Endothelial cell of umbilical vein (primary cell): ENCODE data around the gene LRP3. TPM values are rescaled to one million over a fixed set of nuclear protein-coding genes. Genes with fewer than 3 reads are reported as not detected.

Experiments used
- BruUV-seq: library from RNA; stranded (reverse); fragments of 400-500 nt; replicated peaks from 2 replicates; lab custom pipeline; 2021; lab: Mats Ljungman, UMichigan
- CTCF ChIA-PET: fragments of 300-600, 350-600 bp; sonication (Branson Sonifier 250); formaldehyde crosslinking; loops from one replicate; lab custom pipeline; 2021; ENCODE audit warnings: antibody characterized with exemption, inconsistent platforms; lab: Charles Lee
- POLR2A ChIA-PET: fragments of 300-600, 350-600 bp; sonication (Branson Sonifier 250); formaldehyde crosslinking; loops from one replicate; lab custom pipeline; 2021; ENCODE audit warnings: antibody characterized with exemption, inconsistent platforms; lab: Charles Lee
- DNase-seq: peaks from one replicate; pipeline ENCODE4 v3.0.0-alpha.2; 2011; ENCODE audit warnings: low read depth, low spot score
- FAIRE-seq: peaks from 2 replicates; lab custom pipeline; 2011; peaks lifted over from hg19 to GRCh38; lab: Jason Lieb, UNC
- H2AFZ ChIP-seq: 2 replicates; pipeline ENCODE4 v1.6.0; 2012; ENCODE audit warnings: low read depth, low read length, control low read depth, inconsistent platforms
- H3K27ac ChIP-seq: 2 replicates; pipeline ENCODE4 v1.5.1; 2011; ENCODE audit warnings: low read depth, mild to moderate bottlenecking, control low read depth, low read length, moderate library complexity; ENCODE audit not compliant: insufficient read depth
- H3K27me3 ChIP-seq, 2 experiments: 2 replicates each; pipeline versions ENCODE4 v1.6.0 to v1.6.1; 2011; ENCODE audit warnings: low read length in 2 of 2, mixed read lengths in 1 of 2; ENCODE audit not compliant: control insufficient read depth in 2 of 2, insufficient read depth in 2 of 2
- H3K36me3 ChIP-seq, 2 experiments: 2 replicates in 1 of 2; 3 replicates in 1 of 2; pipeline ENCODE4 v1.5.1; 2011; ENCODE audit warnings: low read length in 2 of 2, mild to moderate bottlenecking in 1 of 2, moderate library complexity in 1 of 2; ENCODE audit not compliant: control insufficient read depth in 2 of 2, insufficient read depth in 2 of 2; ENCODE audit errors: extremely low read depth in 1 of 2
- H3K4me1 ChIP-seq: 3 replicates; pipeline ENCODE4 v1.5.1; 2011; ENCODE audit warnings: mild to moderate bottlenecking, low read length; ENCODE audit not compliant: control insufficient read depth, insufficient read depth; ENCODE audit errors: extremely low read depth
- H3K4me2 ChIP-seq: 2 replicates; pipeline ENCODE4 v1.6.1; 2011; ENCODE audit warnings: low read length, control low read depth, mixed read lengths; ENCODE audit not compliant: insufficient read depth
- H3K4me3 ChIP-seq, 3 experiments: fragments of 200-600 bp in 1 of 3; sonication (generic), shearing (Covaris generic) in 1 of 3; replicated peaks in 1 of 3; 2 replicates each; pipeline ENCODE4 v1.5.1; 2011 to 2016; ENCODE audit warnings: control low read depth in 3 of 3, low read length in 3 of 3, mild to moderate bottlenecking in 2 of 3, inconsistent platforms in 1 of 3, low read depth in 1 of 3, moderate library complexity in 1 of 3; ENCODE audit not compliant: insufficient read depth in 1 of 3
- H3K79me2 ChIP-seq: 2 replicates; pipeline ENCODE4 v1.6.0; 2012; ENCODE audit warnings: low read length, inconsistent platforms; ENCODE audit not compliant: control insufficient read depth, insufficient read depth
- H3K9ac ChIP-seq: replicated peaks from 2 replicates; pipeline ENCODE3; 2011; ENCODE audit warnings: low read length, control low read depth; ENCODE audit not compliant: insufficient read depth; ENCODE audit errors: extremely low read depth
- H3K9me1 ChIP-seq: replicated peaks from 3 replicates; pipeline ENCODE4 v1.6.0; 2011; ENCODE audit warnings: mild to moderate bottlenecking, low read length; ENCODE audit not compliant: control insufficient read depth, insufficient read depth; ENCODE audit errors: extremely low read depth
- H3K9me3 ChIP-seq: replicated peaks from 2 replicates; pipeline ENCODE4 v1.5.1; 2012; ENCODE audit warnings: low read length, inconsistent platforms; ENCODE audit not compliant: control insufficient read depth, insufficient read depth
- H4K20me1 ChIP-seq: replicated peaks from 2 replicates; pipeline ENCODE3; 2011; ENCODE audit warnings: mild to moderate bottlenecking, low read length; ENCODE audit not compliant: control insufficient read depth, insufficient read depth; ENCODE audit errors: extremely low read depth
- CTCF ChIP-seq, 2 donors: IDR thresholded peaks; 1 replicate in 1 of 2; 2 replicates in 1 of 2; pipeline ENCODE4 v1.5.1; 2011; ENCODE audit warnings: low read length in 2 of 2, mild to moderate bottlenecking in 2 of 2, moderate library complexity in 2 of 2, control low read depth in 1 of 2, inconsistent platforms in 1 of 2, low read depth in 1 of 2; ENCODE audit not compliant: insufficient read depth in 1 of 2; ENCODE audit errors: extremely low read depth in 1 of 2
- FOS ChIP-seq: IDR thresholded peaks from 2 replicates; pipeline ENCODE4 v1.6.1; 2011; ENCODE audit warnings: mild to moderate bottlenecking, low read length, moderate library complexity, borderline replicate concordance; ENCODE audit not compliant: insufficient read depth
- GATA2 ChIP-seq: IDR thresholded peaks from 2 replicates; pipeline ENCODE4 v1.7.0; 2011; ENCODE audit warnings: low read depth, mild to moderate bottlenecking, moderate library complexity, mixed read lengths, low read length; ENCODE audit not compliant: insufficient read length, insufficient read depth
- JUN ChIP-seq: IDR thresholded peaks from 2 replicates; pipeline ENCODE4 v1.6.1; 2011; ENCODE audit warnings: borderline replicate concordance, low read depth; ENCODE audit not compliant: insufficient read length, insufficient read depth
- MAX ChIP-seq: IDR thresholded peaks from 2 replicates; pipeline ENCODE4 v1.6.1; 2011; ENCODE audit not compliant: insufficient read depth, insufficient read length
- MYC ChIP-seq: IDR thresholded peaks from one replicate; pipeline ENCODE4 v1.6.1; 2011; ENCODE audit warnings: mild to moderate bottlenecking, low read depth, low read length
- POLR2A ChIP-seq: IDR thresholded peaks from 2 replicates; pipeline ENCODE4 v1.6.1; 2012; ENCODE audit warnings: low read depth, mild to moderate bottlenecking, control low read depth, low read length
- POLR2AphosphoS5 ChIP-seq: IDR thresholded peaks from 2 replicates; pipeline ENCODE4 v1.6.1; 2012; ENCODE audit warnings: low read depth, mild to moderate bottlenecking, control low read depth, low read length, moderate library complexity; ENCODE audit not compliant: insufficient read depth
- dilution Hi-C: fragments of 300-500 bp; cut with MboI; formaldehyde crosslinking; loops from one replicate; pipeline ENCODE4 v1.15.0; 2019; ENCODE audit warnings: low sequenced_read_pairs; ENCODE audit not compliant: extremely low pct_ligation_motif_present
- intact Hi-C: fragments of 100-400 bp; cut with micrococcal nuclease; formaldehyde crosslinking; loops from one replicate; pipeline ENCODE4 v1.10.0; 2022
- polyA plus RNA-seq, 4 experiments: library from polyadenylated mRNA; depleted of rRNA in 3 of 4; stranded (reverse) in 3 of 4; unstranded in 1 of 4; fragments of >200 nt; gene quantifications; 2 replicates each; pipeline versions ENCODE4 v1.2.1 to v1.2.3, GENCODE V29; 2011 to 2012; ENCODE audit warnings: missing spikeins in 1 of 4
- total RNA-seq: library from RNA; stranded (reverse); gene quantifications from 2 replicates; pipeline ENCODE4 v1.2.3, GENCODE V29; 2021

LRP3 gene
- total and polyA plus RNA-seq, 2 donors (not counting 3 experiments of a cell fraction or from before 2014, with no cell fraction given), result 14.3 to 19.4 TPM

GRCh38 chr19:33249740-33250366 lies 55.7 kb downstream of the LRP3 start:
- ChIA-PET POLR2A (no interaction called here), CTCF (no interaction called here)
- H4K20me1 ChIP-seq, result no peaks in the 10 kb centered on the region
- intact Hi-C loops, result no loop called here
- FAIRE-seq, result no peak
- no peak for DNase-seq
- H3K36me3 ChIP-seq, result no peaks in the 10 kb centered on the region
- no peaks in the 10 kb centered on the region for H3K9me3 ChIP-seq
- H3K4me1 ChIP-seq, result no peaks in the 10 kb centered on the region
- H2AFZ ChIP-seq, result no peak overlapping the region
- no peak overlapping the region for H3K27ac ChIP-seq
- dilution Hi-C loops, result no loop called here
- no peak overlapping the region for H3K4me3 ChIP-seq
- no peaks in the 10 kb centered on the region for H3K9me1 ChIP-seq
- BruUV-seq, result no TSS peak
- TF ChIP-seq CTCF (IDR thresholded peaks at IDR 0.05; ENCODE audit: extremely low read depth in 1 of 2, insufficient read depth in 1 of 2, low read depth in 1 of 2, low read length in 2 of 2) (no peak), MAX (no peak), MYC (no peak), POLR2AphosphoS5 (no peak), JUN (no peak), FOS (no peak), POLR2A (no peak), GATA2 (no peak)
- H3K4me2 ChIP-seq, result no peak overlapping the region
- H3K9ac ChIP-seq, result no peak overlapping the region
- H3K27me3 ChIP-seq, result no peaks in the 10 kb centered on the region
- H3K79me2 ChIP-seq, result no peaks in the 10 kb centered on the region
